Activated CD8-positive, alpha-beta T cell treated with anti-CD3 and anti-CD28 coated beads for 36 hours (primary cell): Measurements from ENCODE around the gene ZNF385A. TPM values are rescaled to one million over a fixed set of nuclear protein-coding genes. Genes with fewer than 3 reads are reported as not detected.

Source experiments
- ATAC-seq: fragments of 200-7000 bp; cut with Tn5 transposase; one replicate; pipeline ENCODE4 v1.10.0; 2021; ENCODE audit warnings: mild to moderate bottlenecking, moderate library complexity
- CTCF ChIA-PET: fragments of 350-600 bp; sonication (Branson Sonifier 250); formaldehyde crosslinking; loops from one replicate; lab custom pipeline; 2021; ENCODE audit warnings: antibody characterized with exemption; lab: Charles Lee
- POLR2A ChIA-PET: fragments of 350-600 bp; sonication (Branson Sonifier 250); formaldehyde crosslinking; loops from one replicate; lab custom pipeline; 2021; ENCODE audit warnings: antibody characterized with exemption; lab: Charles Lee
- DNase-seq: peaks from one replicate; pipeline ENCODE4 v3.0.0-alpha.2; 2020
- H3K27ac Mint-ChIP-seq: one replicate; pipeline ENCODE4 v1.8.0; 2021; ENCODE audit warnings: mild to moderate bottlenecking, mixed read lengths
- H3K27me3 Mint-ChIP-seq: one replicate; pipeline ENCODE4 v1.8.0; 2021; ENCODE audit warnings: mixed read lengths
- H3K36me3 Mint-ChIP-seq: one replicate; pipeline ENCODE4 v1.8.0; 2021; ENCODE audit warnings: low read depth, mixed read lengths
- H3K4me1 Mint-ChIP-seq: one replicate; pipeline ENCODE4 v1.8.0; 2021; ENCODE audit warnings: low read depth, mixed read lengths
- H3K4me3 Mint-ChIP-seq: one replicate; pipeline ENCODE4 v1.8.0; 2021; ENCODE audit warnings: mild to moderate bottlenecking, moderate library complexity, mixed read lengths
- H3K9me3 Mint-ChIP-seq: one replicate; pipeline ENCODE4 v1.8.0; 2021; ENCODE audit warnings: mixed read lengths
- CTCF ChIP-seq: fragments of 200-600 bp; IDR thresholded peaks from one replicate; pipeline ENCODE4 v1.8.0; 2022; ENCODE audit warnings: antibody characterized with exemption, mild to moderate bottlenecking
- intact Hi-C: fragments of 100-400 bp; cut with micrococcal nuclease; formaldehyde crosslinking; loops from one replicate; pipeline ENCODE4 v1.10.0; 2022
- total RNA-seq, 2 experiments: library from RNA; stranded (reverse); gene quantifications; one replicate each; pipeline ENCODE4 v1.2.3, GENCODE V29; 2021

ZNF385A gene
- total RNA-seq, 2 experiments from 2014 or later: 1.1 to 2.5 TPM

GRCh38 chr12:54349679-54350078 lies 34.9 kb downstream of the ZNF385A start:
- Mint-ChIP-seq H3K4me1 (peaks cover 15% of the 10 kb centered on the region), H3K9me3 (no peaks in the 10 kb centered on the region), H3K27me3 (no peaks in the 10 kb centered on the region), H3K36me3 (peaks cover 21% of the 10 kb centered on the region), H3K27ac (no peak overlapping the region), H3K4me3 (no peak overlapping the region)
- ATAC-seq (no peak), DNase-seq (no peak)
- CTCF ChIA-PET: interaction anchor here (0.8 to 5.1 kb wide), 6 partner anchors 9 to 56 kb away, joined by 3 to 23 read pairs (median 6); partner anchors contain the start of gene COPZ1
- POLR2A ChIA-PET: interaction anchor here (1.0 kb wide), 3 partner anchors 8 to 62 kb away, joined by 3 to 5 read pairs (median 3); no protein-coding TSS in a partner anchor
- TF ChIP-seq CTCF: no peak
- intact Hi-C loops: no loop called here

DNA sequence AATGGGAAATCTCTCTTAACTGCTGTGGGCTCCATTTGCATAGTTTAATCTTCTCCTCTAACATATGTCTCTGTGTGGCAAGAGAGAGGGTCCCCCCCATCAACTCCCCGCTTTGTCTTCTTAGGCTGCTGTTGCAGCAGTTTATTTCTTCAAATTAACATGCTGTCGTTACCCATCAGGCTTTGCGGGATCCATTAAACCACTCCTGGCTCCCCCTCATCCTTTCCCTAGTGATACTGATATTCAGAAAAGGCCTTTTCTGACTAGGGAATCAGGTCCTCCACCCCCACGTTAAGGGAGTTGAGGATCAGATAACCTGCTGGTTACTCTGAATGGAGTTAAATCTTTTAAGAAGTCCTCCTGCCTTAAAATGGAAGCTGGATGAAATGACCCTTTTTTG lies 35.5 kb downstream of the ZNF385A start:
- Mint-ChIP-seq H3K9me3 (no peaks in the 10 kb centered on the region), H3K27me3 (no peaks in the 10 kb centered on the region), H3K4me1 (peaks cover 15% of the 10 kb centered on the region), H3K36me3 (peaks cover 21% of the 10 kb centered on the region), H3K27ac (no peak overlapping the region), H3K4me3 (no peak overlapping the region)
- POLR2A ChIA-PET: interaction anchor here (1.0 kb wide), 1 partner anchor 62 kb away, joined by 3 read pairs; no protein-coding TSS in a partner anchor
- no peak for ATAC-seq
- CTCF ChIA-PET: interaction anchor here (0.8 to 5.1 kb wide), 4 partner anchors 13 to 30 kb away, joined by 3 to 23 read pairs (median 6); partner anchors contain the start of gene COPZ1
- TF ChIP-seq CTCF: no peak
- intact Hi-C loops: no loop called here
- DNase-seq: no peak

DNA sequence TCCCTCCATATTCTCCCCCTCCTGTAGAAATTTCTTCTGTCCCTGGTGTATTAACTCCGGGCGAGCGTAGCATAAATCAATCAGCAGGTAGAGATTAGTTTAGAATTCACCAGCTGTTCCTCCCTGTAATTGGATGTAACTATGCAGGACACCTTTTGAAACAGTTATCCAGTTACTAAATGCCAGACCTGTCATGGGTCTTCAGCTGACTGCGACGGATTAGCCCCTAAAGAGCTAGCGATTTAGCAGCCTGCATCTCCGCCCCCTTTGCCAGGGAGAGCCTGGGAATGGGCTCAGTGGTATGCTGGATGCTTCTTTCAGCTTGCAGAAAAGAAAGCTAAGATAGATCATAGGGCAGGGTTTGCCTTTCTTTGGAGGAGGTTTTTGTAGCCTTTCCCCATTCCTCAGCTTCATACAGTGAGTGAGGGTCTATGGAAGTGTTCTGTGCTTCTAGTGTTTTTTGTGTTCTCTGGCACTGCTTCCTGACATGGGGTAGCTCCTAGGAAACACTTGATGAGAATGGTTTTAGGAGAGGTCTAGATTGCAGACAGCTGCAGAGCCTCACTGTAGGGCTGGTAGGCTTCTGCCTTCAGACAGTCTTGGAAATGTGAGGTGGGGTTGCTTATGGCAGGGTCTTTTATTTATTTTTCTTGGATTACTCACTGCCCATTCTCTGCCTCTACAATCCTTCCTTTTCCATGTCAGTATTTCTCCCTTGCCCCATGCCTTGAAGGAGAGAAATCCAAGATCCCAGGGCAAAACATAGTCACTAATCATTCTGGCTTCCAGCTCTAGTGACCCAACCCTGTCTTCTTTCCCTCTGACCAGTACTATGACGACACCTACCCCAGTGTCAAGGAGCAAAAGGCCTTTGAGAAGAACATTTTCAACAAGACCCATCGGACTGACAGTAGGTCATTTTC lies 42.9 kb downstream of the ZNF385A start:
- ChIA-PET CTCF (interaction anchor here (0.6 to 1.9 kb wide), 9 partner anchors 7 to 134 kb away, joined by 3 to 8 read pairs (median 5); partner anchors contain the start of gene COPZ1), POLR2A (interaction anchor here (0.7 to 2.0 kb wide), 4 partner anchors 8 to 62 kb away, joined by 3 to 8 read pairs (median 4); partner anchors contain the start of genes CBX5 and HNRNPA1)
- ATAC-seq (no peak), DNase-seq (no peak)
- no peak overlapping the region for H3K27ac Mint-ChIP-seq
- intact Hi-C loops: no loop called here
- peaks cover 25% of the 10 kb centered on the region for H3K36me3 Mint-ChIP-seq
- no peaks in the 10 kb centered on the region for H3K27me3 Mint-ChIP-seq
- no peak for TF ChIP-seq CTCF
- H3K4me3 Mint-ChIP-seq: no peak overlapping the region
- H3K9me3 Mint-ChIP-seq: no peaks in the 10 kb centered on the region
- H3K4me1 Mint-ChIP-seq: peaks cover 4% of the 10 kb centered on the region

DNA sequence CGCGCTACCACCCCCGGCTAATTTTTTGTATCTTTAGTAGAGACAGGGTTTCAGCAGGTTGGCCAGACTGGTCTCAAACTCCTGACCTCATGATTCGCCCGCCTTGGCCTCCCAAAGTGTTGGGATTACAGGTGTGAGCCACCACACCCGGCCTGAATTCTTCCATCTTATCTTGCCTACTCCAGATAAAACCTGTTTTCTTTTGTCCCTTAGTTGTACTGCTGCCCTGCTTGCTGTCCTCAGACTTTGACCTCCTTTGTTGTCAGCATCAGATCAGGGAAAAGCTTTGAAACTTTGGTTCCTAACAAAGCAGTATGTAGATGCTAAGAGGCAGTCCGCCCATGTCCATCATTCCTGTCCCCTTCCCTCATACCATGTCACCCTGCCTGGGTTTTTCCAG lies 43.7 kb downstream of the ZNF385A start:
- H3K27ac Mint-ChIP-seq: no peak overlapping the region
- no peak for ATAC-seq
- H3K27me3 Mint-ChIP-seq: no peaks in the 10 kb centered on the region
- ChIA-PET CTCF (interaction anchor here (1.0 to 1.9 kb wide), 6 partner anchors 12 to 121 kb away, joined by 3 to 8 read pairs (median 6); partner anchors contain the start of gene COPZ1), POLR2A (interaction anchor here (1.0 to 2.0 kb wide), 3 partner anchors 54 to 61 kb away, joined by 3 to 8 read pairs (median 4); partner anchors contain the start of genes CBX5 and HNRNPA1)
- H3K9me3 Mint-ChIP-seq: no peaks in the 10 kb centered on the region
- H3K4me3 Mint-ChIP-seq: no peak overlapping the region
- DNase-seq: no peak
- intact Hi-C loops: no loop called here
- peaks cover 7% of the 10 kb centered on the region for H3K4me1 Mint-ChIP-seq
- no peak for TF ChIP-seq CTCF
- peaks cover 25% of the 10 kb centered on the region for H3K36me3 Mint-ChIP-seq
